HUDEP-2 (cell line): ENCODE data around the gene RIMKLB.
"Not testable (repeated sequence)": the region's sequence is repeated elsewhere in the genome, so short reads cannot be mapped to it uniquely, and the experiment has no call there.

Experiments used
- DNase-seq, 76 experiments: peaks; one replicate each; lab custom pipeline; 2025; ENCODE audit not compliant: unreplicated experiment in 76 of 76; lab: John Stamatoyannopoulos, UW

The RIMKLB gene

GRCh38 chr12:8813572-8814357 is 116.0 kb downstream of the RIMKLB start:
- peak in 1 of 76 experiments; percentile 5 for DNase-seq

GRCh38 chr12:8816448-8817050 is 118.8 kb downstream of the RIMKLB start:
- DNase-seq = peak in 67 of 76 experiments; percentile 8 to 88 (median 50)

- DNase-seq = peak in 3 of 76 experiments; percentile 8 to 25 (median 9)
Observed at GRCh38 chr12:8817856-8818255, 120.1 kb downstream of the RIMKLB start.

- no peak for DNase-seq
Observed at GRCh38 chr12:8818526-8818925, 120.7 kb downstream of the RIMKLB start.

GRCh38 chr12:8819666-8819980 is 121.8 kb downstream of the RIMKLB start:
- DNase-seq = no peak

GRCh38 chr12:8820676-8821407 is 123.1 kb downstream of the RIMKLB start:
- not testable (repeated sequence) for DNase-seq

GRCh38 chr12:8821591-8821990 is 123.8 kb downstream of the RIMKLB start:
- no peak for DNase-seq

- no peak for DNase-seq
Observed at GRCh38 chr12:8822298-8822697, 124.5 kb downstream of the RIMKLB start, which contains the start of gene A2ML1. Gene A2ML1, plus strand, starts transcription at chr12:8822621. Its CDS starts 31 bp downstream, at chr12:8822652.

GRCh38 chr12:8823565-8824300 is 125.9 kb downstream of the RIMKLB start:
- DNase-seq = peak in 21 of 76 experiments; percentile 5 to 56 (median 24)

- DNase-seq = no peak
Observed at GRCh38 chr12:8827551-8828256, 129.9 kb downstream of the RIMKLB start.

- peak in 1 of 76 experiments; percentile 11 for DNase-seq
Observed at GRCh38 chr12:8828257-8829124, 130.7 kb downstream of the RIMKLB start.

GRCh38 chr12:8829125-8829518 is 131.3 kb downstream of the RIMKLB start:
- DNase-seq = no peak

- DNase-seq = no peak
Observed at GRCh38 chr12:8829621-8830020, 131.8 kb downstream of the RIMKLB start.

GRCh38 chr12:8831116-8831515 is 133.3 kb downstream of the RIMKLB start:
- DNase-seq = no peak

- no peak for DNase-seq
Observed at GRCh38 chr12:8832500-8832899, 134.7 kb downstream of the RIMKLB start.
